A673 (cell line): ENCODE measurements around the gene RDH13. TPM values are rescaled to one million over a fixed set of nuclear protein-coding genes. Genes with fewer than 3 reads are reported as not detected.

Experiments
- BruUV-seq: library from RNA; stranded (reverse); fragments of 400-500 nt; replicated peaks from 2 replicates; lab custom pipeline; 2021; lab: Mats Ljungman, UMichigan
- CTCF ChIA-PET: fragments of 300-600 bp; sonication (Branson Sonifier 250); formaldehyde crosslinking; loops from one replicate; lab custom pipeline; 2022; ENCODE audit warnings: antibody characterized with exemption; lab: Charles Lee
- POLR2A ChIA-PET: fragments of 300-600 bp; sonication (Branson Sonifier 250); formaldehyde crosslinking; loops from one replicate; lab custom pipeline; 2022; ENCODE audit warnings: antibody characterized with exemption; ENCODE audit not compliant: low non-redundant PET; lab: Charles Lee
- DNase-seq: peaks from one replicate; pipeline ENCODE4 v3.0.0-alpha.2; 2015; ENCODE audit warnings: low spot score
- H3K27ac ChIP-seq: fragments of 200-600 bp; sonication (generic); 2 replicates; pipeline ENCODE4 v1.5.1; 2016; ENCODE audit warnings: mixed run types, low read depth, mild to moderate bottlenecking, mixed read lengths, antibody characterized with exemption, low read length; ENCODE audit not compliant: poor library complexity, severe bottlenecking
- H3K27me3 ChIP-seq: fragments of 200-600 bp; sonication (generic); replicated peaks from 2 replicates; pipeline ENCODE4 v1.6.1; 2017; ENCODE audit warnings: mixed run types, low read depth, mild to moderate bottlenecking, mixed read lengths, antibody characterized with exemption, low read length; ENCODE audit not compliant: insufficient read depth, poor library complexity
- H3K36me3 ChIP-seq: fragments of 200-600 bp; sonication (generic); 2 replicates; pipeline ENCODE4 v1.6.1; 2016; ENCODE audit warnings: mixed run types, mild to moderate bottlenecking, mixed read lengths, antibody characterized with exemption, low read length; ENCODE audit not compliant: insufficient read depth, poor library complexity, severe bottlenecking
- H3K4me1 ChIP-seq: fragments of 200-600 bp; sonication (generic); 2 replicates; pipeline ENCODE4 v1.6.1; 2017; ENCODE audit warnings: mixed run types, mild to moderate bottlenecking, mixed read lengths, antibody characterized with exemption, low read length; ENCODE audit not compliant: insufficient read depth, poor library complexity, severe bottlenecking
- H3K4me3 ChIP-seq: fragments of 200-600 bp; sonication (generic); 2 replicates; pipeline ENCODE4 v1.5.1; 2016; ENCODE audit warnings: low read depth, mixed run types, mild to moderate bottlenecking, mixed read lengths, low read length; ENCODE audit not compliant: poor library complexity, severe bottlenecking
- H3K9me3 ChIP-seq: fragments of 200-600 bp; sonication (generic); 2 replicates; pipeline ENCODE4 v1.6.1; 2016; ENCODE audit warnings: mixed run types, low read depth, mild to moderate bottlenecking, mixed read lengths, antibody characterized with exemption, low read length; ENCODE audit not compliant: poor library complexity, severe bottlenecking
- CTCF ChIP-seq: fragments of 300-800, 200-600 bp; sonication (generic); conservative IDR thresholded peaks from 2 replicates; pipeline ENCODE4 v1.5.1; 2017; ENCODE audit warnings: low read depth, mild to moderate bottlenecking, antibody characterized with exemption, low read length, moderate library complexity, mixed read lengths
- EZH2 ChIP-seq: fragments of 200-600 bp; sonication (generic); IDR thresholded peaks from 2 replicates; pipeline ENCODE4 v1.6.1; 2017; ENCODE audit warnings: borderline replicate concordance, low read depth, mild to moderate bottlenecking, mixed read lengths, antibody characterized with exemption, low read length; ENCODE audit not compliant: poor library complexity, severe bottlenecking
- intact Hi-C: fragments of 100-400 bp; cut with micrococcal nuclease; formaldehyde crosslinking; loops from one replicate; pipeline ENCODE4 v1.10.0; 2022; ENCODE audit not compliant: unreplicated experiment
- total RNA-seq: library from RNA; stranded (reverse); gene quantifications from 2 replicates; pipeline ENCODE4 v1.2.3, GENCODE V29; 2021

The RDH13 gene
- total RNA-seq, 1 experiment from 2014 or later = 19.0 TPM

- H3K4me3 ChIP-seq = no peak overlapping the region
- ChIA-PET CTCF (no interaction called here), POLR2A (no interaction called here)
- TF ChIP-seq EZH2 (no peak), CTCF (no peak)
- H3K27ac ChIP-seq = no peak overlapping the region
- no peaks in the 10 kb centered on the region for H3K27me3 ChIP-seq
- no TSS peak for BruUV-seq
- peaks cover 4% of the 10 kb centered on the region for H3K9me3 ChIP-seq
- DNase-seq = no peak
- H3K4me1 ChIP-seq = no peaks in the 10 kb centered on the region
- intact Hi-C loops = no loop called here
- peaks cover 17% of the 10 kb centered on the region for H3K36me3 ChIP-seq
Observed at GRCh38 chr19:55105237-55105636, 42.3 kb upstream of the RDH13 start.

- DNase-seq = no peak
- Histone ChIP-seq H3K36me3 (peaks cover 15% of the 10 kb centered on the region), H3K4me1 (no peaks in the 10 kb centered on the region), H3K27me3 (no peaks in the 10 kb centered on the region), H3K27ac (no peak overlapping the region), H3K9me3 (peaks cover 4% of the 10 kb centered on the region), H3K4me3 (no peak overlapping the region)
- TF ChIP-seq EZH2 (no peak), CTCF (no peak)
- no TSS peak for BruUV-seq
- ChIA-PET POLR2A (no interaction called here), CTCF (no interaction called here)
- intact Hi-C loops = no loop called here
Observed at GRCh38 chr19:55103190-55103589, 40.2 kb upstream of the RDH13 start.

GRCh38 chr19:55101261-55101660, 38.3 kb upstream of the RDH13 start:
- no peaks in the 10 kb centered on the region for H3K27me3 ChIP-seq
- H3K4me1 ChIP-seq = no peaks in the 10 kb centered on the region
- H3K27ac ChIP-seq = no peak overlapping the region
- BruUV-seq = no TSS peak
- no peak overlapping the region for H3K4me3 ChIP-seq
- H3K9me3 ChIP-seq = peaks cover 4% of the 10 kb centered on the region
- DNase-seq = no peak
- TF ChIP-seq EZH2 (no peak), CTCF (no peak)
- POLR2A ChIA-PET = no interaction called here
- H3K36me3 ChIP-seq = peaks cover 15% of the 10 kb centered on the region
- CTCF ChIA-PET = no interaction called here
- intact Hi-C loops = no loop called here
